Mammary epithelial cell (primary cell): ENCODE results near the gene UVRAG.

ENCODE experiments used
- CTCF ChIP-seq, 2 donors: IDR thresholded peaks in 1 of 2; conservative IDR thresholded peaks in 1 of 2; 2 replicates each; pipeline ENCODE4 v1.5.1; 2011 to 2012; ENCODE audit warnings: inconsistent platforms in 2 of 2, low read length in 2 of 2, mild to moderate bottlenecking in 2 of 2, control low read depth in 1 of 2, low read depth in 1 of 2; ENCODE audit not compliant: insufficient read depth in 1 of 2; ENCODE audit errors: extremely low read depth in 1 of 2
- EZH2 ChIP-seq: IDR thresholded peaks from 2 replicates; pipeline ENCODE4 v1.6.1; 2012; ENCODE audit warnings: low read length, inconsistent platforms, borderline replicate concordance

DNA sequence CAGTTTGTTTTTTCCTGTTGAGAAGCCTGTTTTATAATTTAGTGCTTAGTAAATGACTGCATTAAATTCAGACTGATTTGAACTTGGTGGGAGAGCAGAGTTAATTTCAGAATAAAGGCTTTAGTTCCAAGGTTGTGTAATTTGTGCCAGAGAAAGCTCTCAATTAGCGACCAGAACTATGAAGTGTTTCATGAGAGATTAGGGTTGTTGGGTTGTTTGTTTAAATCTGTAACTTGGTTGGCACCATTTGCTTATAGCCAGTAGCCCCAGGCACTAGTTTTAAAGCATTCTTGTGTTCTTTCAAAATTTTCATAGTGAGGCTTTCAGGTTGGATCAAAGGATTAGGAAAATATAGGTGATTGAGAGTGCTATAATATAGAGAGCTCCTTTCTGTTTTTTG lies 25.5 kb downstream of the UVRAG start:
- TF ChIP-seq EZH2 (no peak), CTCF (conservative IDR thresholded peaks at IDR 0.05 in 1 of 2, IDR thresholded peaks at IDR 0.05 in 1 of 2; ENCODE audit: extremely low read depth in 1 of 2, insufficient read depth in 1 of 2, low read depth in 1 of 2, low read length in 2 of 2) (no peak)
